Stomach (tissue), 9 donors: ENCODE measurements around the gene KCNA5. TPM values are rescaled to one million over a fixed set of nuclear protein-coding genes. Genes with fewer than 3 reads are reported as not detected.

Experiments
- DNase-seq, 2 donors: peaks; one replicate each; pipeline versions ENCODE4 v3.0.0 to v3.0.0-alpha.2; 2013 to 2019
- H3K27ac ChIP-seq, 5 donors: fragments of 200-600 bp in 4 of 5; sonication (generic) in 4 of 5; one replicate each; pipeline ENCODE4 v1.5.1; 2013 to 2019; ENCODE audit warnings: mild to moderate bottlenecking in 1 of 5, moderate library complexity in 1 of 5
- H3K27me3 ChIP-seq, 3 donors: fragments of 200-600 bp; sonication (generic); one replicate each; pipeline ENCODE4 v1.5.1; 2017 to 2019; ENCODE audit warnings: mixed run types in 1 of 3
- H3K36me3 ChIP-seq, 4 donors: fragments of 200-600 bp; sonication (generic); 1 replicate in 3 of 4; 2 replicates in 1 of 4; pipeline ENCODE4 v1.5.1; 2016 to 2019
- H3K4me1 ChIP-seq, 4 donors: fragments of 200-600 bp; sonication (generic); one replicate each; pipeline ENCODE4 v1.5.1; 2016 to 2019
- H3K4me3 ChIP-seq, 4 donors: fragments of 200-600 bp; sonication (generic) in 3 of 4; one replicate each; pipeline ENCODE4 v1.5.1; 2016 to 2019; ENCODE audit warnings: mild to moderate bottlenecking in 1 of 4
- H3K9me3 ChIP-seq, 4 donors: fragments of 200-600 bp; sonication (generic); one replicate each; pipeline ENCODE4 v1.5.1; 2016 to 2019
- CTCF ChIP-seq, 7 experiments: fragments of 450-650 bp in 4 of 7; fragments of 200-600 bp in 3 of 7; sonication (generic) in 3 of 7; IDR thresholded peaks; one replicate each; pipeline ENCODE4 v1.5.1; 2016 to 2019; ENCODE audit warnings: antibody characterized with exemption in 7 of 7, control low read depth in 2 of 7, mild to moderate bottlenecking in 1 of 7
- EP300 ChIP-seq: sonication (generic); formaldehyde crosslinking; IDR thresholded peaks from one replicate; pipeline ENCODE4 v1.6.1; 2017; ENCODE audit warnings: antibody characterized with exemption
- POLR2A ChIP-seq, 4 donors: fragments of 450-650 bp; IDR thresholded peaks; one replicate each; pipeline ENCODE4 v1.6.1; 2016; ENCODE audit warnings: antibody characterized with exemption in 4 of 4, control low read depth in 2 of 4, mild to moderate bottlenecking in 1 of 4, moderate library complexity in 1 of 4
- POLR2AphosphoS5 ChIP-seq, 3 donors: sonication (generic); formaldehyde crosslinking; IDR thresholded peaks; one replicate each; pipeline ENCODE4 v1.6.1; 2016; ENCODE audit warnings: antibody characterized with exemption in 3 of 3
- WGBS, 5 donors: extraction: QIAGEN DNeasy Blood & Tissue Kit in 3 of 5; methylation state at CpG; one replicate each; pipeline versions ENCODE4 v1.1.5 to v1.1.7; 2013 to 2018; 5-methylcytosine and 5-hydroxymethylcytosine counted together
- intact Hi-C: fragments of 100-400 bp; cut with DNase I; formaldehyde crosslinking; loops from one replicate; pipeline ENCODE4 v1.15.1; 2023; ENCODE audit warnings: low total_unique reads
- polyA plus RNA-seq, 3 donors: library from polyadenylated mRNA; stranded (reverse); fragments of 200-250 nt; gene quantifications; one replicate each; pipeline ENCODE4 v1.2.3, GENCODE V29; 2013
- total RNA-seq, 5 donors: library from RNA; depleted of rRNA; stranded (reverse); fragments of >200 nt; gene quantifications; one replicate each; pipeline versions ENCODE4 v1.1.0 to v1.2.3, GENCODE V29; 2014 to 2016
- donor health status: healthy with polysubstance abuse.
- donor health status: Bipolar disorder and iron deficiency.
- donor health status: healthy.

The KCNA5 gene
- total and polyA plus RNA-seq, 8 donors, result 0.58 to 6.5 (median 3.5) TPM; not detected in 3

GRCh38 chr12:4997939-4998338 is 45.7 kb upstream of the KCNA5 start:
- WGBS, 5 donors, result 50 to 67% (median 60%) methylated on average over 7 of the region's 7 CpGs
- TF ChIP-seq POLR2AphosphoS5 (IDR thresholded peaks at IDR 0.05) (peak in 1 of 3 donors; percentile 24), EP300 (no peak)
- Histone ChIP-seq H3K4me3 (no peak overlapping the region), H3K36me3 (no peaks in the 10 kb centered on the region), H3K27ac (peak overlapping the region in 1 of 5 donors; percentile 56), H3K27me3 (peaks cover 0 to 49% (median 0%) of the 10 kb centered on the region in 3 donors), H3K4me1 (peaks cover 0 to 12% (median 0%) of the 10 kb centered on the region in 4 donors), H3K9me3 (no peaks in the 10 kb centered on the region)
- intact Hi-C loops, result no loop called here
- peak in 1 of 2 donors; percentile 49 for DNase-seq

- 35 to 78% (median 57%) methylated on average over 2 to 3 of the region's 3 CpGs for WGBS, 5 donors
Measured at GRCh38 chr12:5000204-5000603, 43.5 kb upstream of the KCNA5 start.

GRCh38 chr12:5000658-5001385 is 42.9 kb upstream of the KCNA5 start:
- intact Hi-C loops, result no loop called here
- TF ChIP-seq POLR2A (IDR thresholded peaks at IDR 0.05) (no peak), EP300 (no peak), CTCF (IDR thresholded peaks at IDR 0.05) (no peak), POLR2AphosphoS5 (IDR thresholded peaks at IDR 0.05) (no peak)

More at GRCh38 chr12:5000204-5000603, 43.5 kb upstream of the KCNA5 start:
- H3K27me3 ChIP-seq, result peaks cover 0 to 30% (median 0%) of the 10 kb centered on the region in 3 donors
- intact Hi-C loops, result no loop called here
- DNase-seq, result no peak
- no peaks in the 10 kb centered on the region for H3K9me3 ChIP-seq
- no peak overlapping the region for H3K4me3 ChIP-seq
- no peaks in the 10 kb centered on the region for H3K36me3 ChIP-seq
- H3K4me1 ChIP-seq, result peaks cover 0 to 12% (median 0%) of the 10 kb centered on the region in 4 donors
- H3K27ac ChIP-seq, result no peak overlapping the region
- TF ChIP-seq POLR2A (IDR thresholded peaks at IDR 0.05) (no peak), POLR2AphosphoS5 (IDR thresholded peaks at IDR 0.05) (no peak), EP300 (no peak), CTCF (IDR thresholded peaks at IDR 0.05) (no peak)

GRCh38 chr12:5003025-5003666 is 40.5 kb upstream of the KCNA5 start:
- Histone ChIP-seq H3K27me3 (peaks cover 0 to 16% (median 0%) of the 10 kb centered on the region in 3 donors), H3K27ac (no peak overlapping the region), H3K9me3 (no peaks in the 10 kb centered on the region), H3K36me3 (no peaks in the 10 kb centered on the region), H3K4me3 (no peak overlapping the region), H3K4me1 (peaks cover 0 to 2% (median 0%) of the 10 kb centered on the region in 4 donors)
- TF ChIP-seq POLR2A (IDR thresholded peaks at IDR 0.05), result no peak
- TF ChIP-seq CTCF (IDR thresholded peaks at IDR 0.05), result peak in 5 of 7 experiments; percentile 71 to 96 (median 88)
- DNase-seq, result peak; percentile 62 to 85
- 18 to 25% (median 20%) methylated on average over 9 of the region's 9 CpGs for WGBS, 5 donors
- intact Hi-C loops, result no loop called here

More at GRCh38 chr12:5000658-5001385, 42.9 kb upstream of the KCNA5 start:
- Histone ChIP-seq H3K4me1 (peaks cover 0 to 12% (median 0%) of the 10 kb centered on the region in 4 donors), H3K4me3 (no peak overlapping the region), H3K9me3 (no peaks in the 10 kb centered on the region), H3K27ac (no peak overlapping the region), H3K36me3 (no peaks in the 10 kb centered on the region), H3K27me3 (peaks cover 0 to 24% (median 0%) of the 10 kb centered on the region in 3 donors)
- DNase-seq, result no peak
- WGBS, 5 donors, result 57 to 69% (median 61%) methylated on average over 8 of the region's 8 CpGs
